K562 (cell line): ENCODE data around the gene RABEPK. TPM values are rescaled to one million over a fixed set of nuclear protein-coding genes. Genes with fewer than 3 reads are reported as not detected.

ENCODE experiments used
- CBX2 ChIP-seq: fragments of 200-600 bp; sonication (generic); IDR thresholded peaks from one replicate; pipeline ENCODE4 v1.6.1; 2012; ENCODE audit warnings: mild to moderate bottlenecking, low read length, inconsistent platforms; ENCODE audit not compliant: insufficient read depth, poor library complexity, severe bottlenecking
- FOXK2 ChIP-seq, 2 experiments: fragments of 450-650 bp; IDR thresholded peaks in 1 of 2; conservative IDR thresholded peaks in 1 of 2; 2 replicates each; pipeline ENCODE4 v1.6.1; 2016; ENCODE audit warnings: low read depth in 2 of 2, mild to moderate bottlenecking in 1 of 2
- GABPB2 ChIP-seq: fragments of 250-450 bp; sonication (Bioruptor Pico); conservative IDR thresholded peaks from 2 replicates; pipeline ENCODE4 v1.5.1; 2021; ENCODE audit warnings: mild to moderate bottlenecking
- HDAC1 ChIP-seq, 2 experiments: fragments of 450-650 bp; IDR thresholded peaks; 2 replicates each; pipeline ENCODE4 v1.6.1; 2016 to 2017; ENCODE audit warnings: inconsistent platforms in 1 of 2, mild to moderate bottlenecking in 1 of 2, moderate library complexity in 1 of 2
- HMGN3 ChIP-seq: IDR thresholded peaks from 2 replicates; pipeline ENCODE4 v1.6.1; 2011; ENCODE audit warnings: borderline replicate concordance, low read depth, mild to moderate bottlenecking, mixed read lengths, low read length; ENCODE audit not compliant: insufficient read length; ENCODE audit errors: extremely low read depth
- KDM4B ChIP-seq, 2 experiments: fragments of 450-650 bp in 1 of 2; sonication (generic) in 1 of 2; IDR thresholded peaks; 2 replicates each; pipeline ENCODE4 v1.6.1; 2016 to 2017; ENCODE audit warnings: borderline replicate concordance in 2 of 2, antibody characterized with exemption in 1 of 2, low read depth in 1 of 2, mild to moderate bottlenecking in 1 of 2
- LCOR ChIP-seq: sonication (generic); formaldehyde crosslinking; IDR thresholded peaks from 2 replicates; pipeline ENCODE4 v1.8.0; 2022; ENCODE audit warnings: mild to moderate bottlenecking, missing genetic modification reagents
- MYBL2 ChIP-seq, 2 experiments: fragments of 450-650 bp in 1 of 2; sonication (generic) in 1 of 2; formaldehyde crosslinking in 1 of 2; IDR thresholded peaks; 2 replicates each; pipeline versions ENCODE4 v1.6.1 to v1.8.1; 2017 to 2022; ENCODE audit warnings: borderline replicate concordance in 1 of 2, inconsistent platforms in 1 of 2, low read depth in 1 of 2, mild to moderate bottlenecking in 1 of 2, missing genetic modification reagents in 1 of 2, moderate library complexity in 1 of 2
- NFE2 ChIP-seq: IDR thresholded peaks from 2 replicates; pipeline ENCODE4 v1.6.1; 2014; ENCODE audit warnings: antibody characterized with exemption, low read depth
- NFIC ChIP-seq: fragments of 450-650 bp; IDR thresholded peaks from 2 replicates; pipeline ENCODE4 v1.6.1; 2017; ENCODE audit warnings: mild to moderate bottlenecking, inconsistent platforms
- NR3C1 ChIP-seq: sonication (generic); formaldehyde crosslinking; IDR thresholded peaks from 2 replicates; pipeline ENCODE4 v1.8.1; 2022; ENCODE audit warnings: missing genetic modification reagents
- PHF21A ChIP-seq: fragments of 450-650 bp; IDR thresholded peaks from 2 replicates; pipeline ENCODE4 v1.6.1; 2017; ENCODE audit warnings: low read depth, borderline replicate concordance
- POLR2AphosphoS5 ChIP-seq: IDR thresholded peaks from 2 replicates; pipeline ENCODE4 v1.6.1; 2011; ENCODE audit warnings: mild to moderate bottlenecking, low read depth, low read length, moderate library complexity; ENCODE audit not compliant: control insufficient read depth, insufficient read depth
- POLR2B ChIP-seq: fragments of 450-650 bp; IDR thresholded peaks from 2 replicates; pipeline ENCODE4 v1.6.1; 2018; ENCODE audit warnings: low read depth; ENCODE audit not compliant: partially characterized antibody
- RBBP5 ChIP-seq: fragments of 200-600 bp; sonication (generic); IDR thresholded peaks from 2 replicates; pipeline ENCODE4 v1.6.1; 2012; ENCODE audit warnings: borderline replicate concordance, mild to moderate bottlenecking, low read length, control low read depth, inconsistent platforms; ENCODE audit not compliant: insufficient read depth, poor library complexity, severe bottlenecking
- SMAD2 ChIP-seq: fragments of 150-350 bp; IDR thresholded peaks from 2 replicates; pipeline ENCODE4 v1.6.1; 2014; ENCODE audit warnings: low read depth, mild to moderate bottlenecking, low read length
- SMAD3 ChIP-seq: fragments of 450-650 bp; formaldehyde crosslinking; conservative IDR thresholded peaks from 2 replicates; pipeline ENCODE4 v1.4.0; 2020; ENCODE audit warnings: mild to moderate bottlenecking
- TAF9B ChIP-seq: fragments of 450-650 bp; IDR thresholded peaks from 2 replicates; pipeline ENCODE4 v1.6.1; 2018; ENCODE audit warnings: mild to moderate bottlenecking; ENCODE audit not compliant: partially characterized antibody
- ZFP30 ChIP-seq: fragments of 250-450 bp; sonication (Bioruptor Pico); IDR thresholded peaks from 2 replicates; pipeline ENCODE4 v1.8.0; 2022; ENCODE audit warnings: moderate library complexity, mild to moderate bottlenecking, inconsistent platforms, borderline replicate concordance
- ZNF143 ChIP-seq: sonication (generic); formaldehyde crosslinking; IDR thresholded peaks from 2 replicates; pipeline ENCODE4 v1.9.0; 2022; ENCODE audit warnings: mild to moderate bottlenecking, missing genetic modification reagents
- ZNF175 ChIP-seq: fragments of 200-800 bp; sonication (Bioruptor generic); IDR thresholded peaks from 2 replicates; pipeline ENCODE4 v1.6.1; 2016; ENCODE audit warnings: low read depth, mild to moderate bottlenecking, missing genetic modification characterization, missing compliant biosample characterization
- ZNF668 ChIP-seq: fragments of 250-450 bp; sonication (Bioruptor Pico); IDR thresholded peaks from 2 replicates; pipeline ENCODE4 v1.8.0; 2022; ENCODE audit warnings: mild to moderate bottlenecking, inconsistent platforms
- ZZZ3 ChIP-seq: fragments of 450-650 bp; IDR thresholded peaks from 2 replicates; pipeline ENCODE4 v1.6.1; 2016; ENCODE audit warnings: antibody characterized with exemption, mild to moderate bottlenecking, moderate library complexity
- polyA plus RNA-seq, 8 experiments: library from polyadenylated mRNA; depleted of rRNA in 4 of 8; stranded (reverse) in 5 of 8; unstranded in 3 of 8; fragments of >200 nt; fragmentation: Nextera tagmentation in 2 of 8; fragmentation: Illumina TruSeq in 1 of 8; extraction: Ambion mirVana in 2 of 8; extraction: Trizol in 1 of 8; gene quantifications; 2 replicates each; pipeline versions ENCODE4 v1.2.1 to v1.2.3, GENCODE V29; 2011 to 2014; ENCODE audit warnings: inconsistent platforms in 1 of 8, missing spikeins in 1 of 8
- total RNA-seq, 7 experiments: library from RNA; depleted of rRNA in 6 of 7; stranded (reverse); fragments of >200 nt in 6 of 7; fragmentation: Illumina TruSeq in 2 of 7; extraction: Trizol in 2 of 7; gene quantifications; 2 replicates each; pipeline versions ENCODE4 v1.2.1 to v1.2.3, GENCODE V29; 2011 to 2021; ENCODE audit warnings: low replicate concordance in 1 of 7
- TF ChIP-seq, protein P1 (sequence below), 3 experiments: fragments of 200-800 bp in 1 of 3; sonication (Bioruptor generic) in 1 of 3; sonication (generic) in 1 of 3; formaldehyde crosslinking in 1 of 3; IDR thresholded peaks; 2 replicates each; pipeline versions ENCODE4 v1.6.1 to v1.8.0; 2016 to 2022; ENCODE audit warnings: mild to moderate bottlenecking in 2 of 3, missing compliant biosample characterization in 2 of 3, missing genetic modification characterization in 2 of 3, missing genetic modification reagents in 1 of 3

Gene RABEPK
- total and polyA plus RNA-seq, 9 of the 15 experiments (the other 6 are each of a cell fraction or from before 2014, with no cell fraction given) = 38.3 to 113 (median 52.8) TPM

DNA sequence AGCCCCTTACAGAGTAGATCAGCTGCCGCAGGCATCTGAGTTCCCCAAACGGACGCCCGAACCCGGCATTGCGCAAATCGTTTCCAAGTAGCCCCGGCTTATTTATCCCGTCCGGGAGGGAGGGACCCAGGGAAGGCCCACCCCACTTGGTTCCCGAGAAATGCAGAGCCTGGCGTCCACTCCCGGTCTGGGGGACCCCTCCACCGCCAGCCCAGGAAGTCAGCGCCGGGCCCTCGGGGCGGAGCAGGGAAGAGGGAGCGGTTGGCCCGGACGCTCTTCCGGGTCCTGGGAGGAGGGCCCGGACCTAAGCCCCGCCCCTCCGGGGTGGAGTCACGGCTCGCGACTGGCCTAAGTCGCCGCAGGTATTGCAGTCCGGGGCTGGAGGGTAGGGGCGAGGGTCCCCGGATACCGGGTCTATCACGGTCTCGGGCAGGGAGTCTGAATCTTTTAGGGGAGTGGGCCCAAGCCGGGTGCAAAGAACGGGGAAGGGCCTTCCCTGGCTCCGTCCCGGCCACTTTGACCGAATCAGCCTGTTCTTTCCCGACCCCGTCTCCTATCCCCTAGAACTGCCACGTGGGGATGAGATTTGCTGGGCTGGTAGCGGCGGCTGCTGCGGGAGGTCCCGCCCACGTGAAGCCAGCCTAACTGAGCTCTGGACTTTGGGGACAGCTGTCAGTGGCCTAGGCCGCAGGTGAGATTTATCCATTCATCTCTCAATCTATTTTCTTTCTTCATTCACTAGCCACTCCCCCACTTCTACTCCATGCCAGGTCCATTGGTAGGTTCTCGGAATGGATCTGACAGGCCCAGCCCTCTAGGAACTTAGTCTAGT is at the start of gene RABEPK (continued):
- TF ChIP-seq, protein P1, sequence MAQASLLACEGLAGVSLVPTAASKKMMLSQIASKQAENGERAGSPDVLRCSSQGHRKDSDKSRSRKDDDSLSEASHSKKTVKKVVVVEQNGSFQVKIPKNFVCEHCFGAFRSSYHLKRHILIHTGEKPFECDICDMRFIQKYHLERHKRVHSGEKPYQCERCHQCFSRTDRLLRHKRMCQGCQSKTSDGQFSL (CRISPR knock-in tag; IDR thresholded peaks at IDR 0.05) = 0 out of 2 replicates have a peak, but pooled peaks have one; percentile 58
- TF ChIP-seq, protein P1 (tag; IDR thresholded peaks at IDR 0.05) = no peak
- TF ChIP-seq POLR2AphosphoS5 = peak; percentile 90
- peak; percentile 62 for TF ChIP-seq TAF9B
- no peak for TF ChIP-seq ZNF668 (CRISPR knock-in tag)
- TF ChIP-seq ZZZ3 = no peak
- peak; percentile 77 for TF ChIP-seq RBBP5
- TF ChIP-seq ZNF175 = no peak
- TF ChIP-seq MYBL2 (IDR thresholded peaks at IDR 0.05; ENCODE audit: low read depth) = no peak
- no peak for TF ChIP-seq MYBL2 (CRISPR knock-in tag; IDR thresholded peaks at IDR 0.05; ENCODE audit: borderline replicate concordance)
- peak; percentile 82 for TF ChIP-seq POLR2B
- no peak for TF ChIP-seq SMAD2
- TF ChIP-seq FOXK2 (conservative IDR thresholded peaks at IDR 0.05 in 1 of 2, IDR thresholded peaks at IDR 0.05 in 1 of 2; ENCODE audit: low read depth in 2 of 2) = peak; percentile 11; a peak in 2 of 4 replicates
- 0 out of 2 replicates have a peak, but pooled peaks have one; percentile 10 for TF ChIP-seq NFIC
- peak; percentile 65; the same call in 1 of the 2 replicates for TF ChIP-seq SMAD3 (CRISPR knock-in tag)
- peak in 1 of 2 experiments; percentile 98; a peak in 3 of 4 replicates for TF ChIP-seq HDAC1 (IDR thresholded peaks at IDR 0.05)
- TF ChIP-seq ZNF143 (CRISPR knock-in tag) = no peak
- peak; percentile 53 for TF ChIP-seq LCOR (CRISPR knock-in tag)
- TF ChIP-seq ZFP30 (CRISPR knock-in tag) = no peak
- 0 out of 2 replicates have a peak, but pooled peaks have one; percentile 8 for TF ChIP-seq NR3C1 (CRISPR knock-in tag)
- peak; percentile 74 for TF ChIP-seq HMGN3
- TF ChIP-seq GABPB2 (CRISPR knock-in tag) = no peak
- TF ChIP-seq KDM4B (IDR thresholded peaks at IDR 0.05; ENCODE audit: borderline replicate concordance in 2 of 2, low read depth in 1 of 2) = peak in 1 of 2 experiments; percentile 69; a peak in 1 of 4 replicates
- no peak for TF ChIP-seq PHF21A
- no peak for TF ChIP-seq CBX2
- TF ChIP-seq NFE2 = no peak
